MM.1S (cell line): ENCODE results near the gene NAALADL2.

Experiments used
- CTCF ChIP-seq: fragments of 300-600 bp; sonication (generic); IDR thresholded peaks from 2 replicates; pipeline ENCODE4 v1.5.1; 2016; ENCODE audit warnings: antibody characterized with exemption, low read length, mixed read lengths
- EZH2phosphoT487 ChIP-seq: fragments of 300-600 bp; sonication (generic); IDR thresholded peaks from 2 replicates; pipeline ENCODE4 v1.6.1; 2018; ENCODE audit warnings: antibody characterized with exemption, low read length

- TF ChIP-seq CTCF (no peak), EZH2phosphoT487 (no peak)
Measured at GRCh38 chr3:174858353-174858752, 781 bp upstream of the NAALADL2 start.
